Measurements from ENCODE around the gene SYT11. TPM values are rescaled to one million over a fixed set of nuclear protein-coding genes. Genes with fewer than 3 reads are reported as not detected.
A peak's percentile ranks its signal among the peaks of the same experiment; 100 is the strongest.

The SYT11 gene
- total and polyA plus RNA-seq, 9 of the 15 experiments (the other 6 are each of a cell fraction or from before 2014, with no cell fraction given): 0.05 to 0.18 (median 0.11) TPM

DNA sequence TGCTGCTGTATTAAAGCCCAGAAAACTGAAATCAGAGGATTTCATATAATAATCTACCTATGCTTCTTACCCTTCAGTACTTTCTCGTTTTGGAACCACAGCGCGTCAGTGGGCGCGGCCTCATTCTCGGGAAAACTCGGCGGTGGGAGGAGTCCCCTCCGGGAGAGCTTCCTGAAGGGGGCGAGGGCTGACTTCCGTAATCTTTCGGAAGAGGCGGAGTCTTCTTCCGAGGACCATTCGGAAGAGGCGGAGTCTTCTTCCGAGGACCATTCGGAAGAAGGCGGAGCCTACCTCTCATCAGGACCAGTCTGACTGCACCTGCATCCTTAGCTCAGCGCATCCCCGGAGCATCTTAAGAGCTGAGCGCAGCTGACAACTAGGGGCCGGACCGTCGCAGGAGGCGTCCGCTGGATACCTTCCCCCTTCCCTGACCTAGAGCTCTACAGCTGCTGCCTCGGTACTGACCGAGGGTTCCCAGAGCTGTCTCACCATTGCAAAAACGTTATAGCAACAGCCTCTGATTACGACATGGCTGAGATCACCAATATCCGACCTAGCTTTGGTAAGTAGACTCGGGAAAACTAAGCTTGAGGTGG, at the start of gene SYT11 (continued):
- no peak for TF ChIP-seq ZFPM2 (CRISPR knock-in tag; IDR thresholded peaks at IDR 0.05)
- TF ChIP-seq, protein P1, sequence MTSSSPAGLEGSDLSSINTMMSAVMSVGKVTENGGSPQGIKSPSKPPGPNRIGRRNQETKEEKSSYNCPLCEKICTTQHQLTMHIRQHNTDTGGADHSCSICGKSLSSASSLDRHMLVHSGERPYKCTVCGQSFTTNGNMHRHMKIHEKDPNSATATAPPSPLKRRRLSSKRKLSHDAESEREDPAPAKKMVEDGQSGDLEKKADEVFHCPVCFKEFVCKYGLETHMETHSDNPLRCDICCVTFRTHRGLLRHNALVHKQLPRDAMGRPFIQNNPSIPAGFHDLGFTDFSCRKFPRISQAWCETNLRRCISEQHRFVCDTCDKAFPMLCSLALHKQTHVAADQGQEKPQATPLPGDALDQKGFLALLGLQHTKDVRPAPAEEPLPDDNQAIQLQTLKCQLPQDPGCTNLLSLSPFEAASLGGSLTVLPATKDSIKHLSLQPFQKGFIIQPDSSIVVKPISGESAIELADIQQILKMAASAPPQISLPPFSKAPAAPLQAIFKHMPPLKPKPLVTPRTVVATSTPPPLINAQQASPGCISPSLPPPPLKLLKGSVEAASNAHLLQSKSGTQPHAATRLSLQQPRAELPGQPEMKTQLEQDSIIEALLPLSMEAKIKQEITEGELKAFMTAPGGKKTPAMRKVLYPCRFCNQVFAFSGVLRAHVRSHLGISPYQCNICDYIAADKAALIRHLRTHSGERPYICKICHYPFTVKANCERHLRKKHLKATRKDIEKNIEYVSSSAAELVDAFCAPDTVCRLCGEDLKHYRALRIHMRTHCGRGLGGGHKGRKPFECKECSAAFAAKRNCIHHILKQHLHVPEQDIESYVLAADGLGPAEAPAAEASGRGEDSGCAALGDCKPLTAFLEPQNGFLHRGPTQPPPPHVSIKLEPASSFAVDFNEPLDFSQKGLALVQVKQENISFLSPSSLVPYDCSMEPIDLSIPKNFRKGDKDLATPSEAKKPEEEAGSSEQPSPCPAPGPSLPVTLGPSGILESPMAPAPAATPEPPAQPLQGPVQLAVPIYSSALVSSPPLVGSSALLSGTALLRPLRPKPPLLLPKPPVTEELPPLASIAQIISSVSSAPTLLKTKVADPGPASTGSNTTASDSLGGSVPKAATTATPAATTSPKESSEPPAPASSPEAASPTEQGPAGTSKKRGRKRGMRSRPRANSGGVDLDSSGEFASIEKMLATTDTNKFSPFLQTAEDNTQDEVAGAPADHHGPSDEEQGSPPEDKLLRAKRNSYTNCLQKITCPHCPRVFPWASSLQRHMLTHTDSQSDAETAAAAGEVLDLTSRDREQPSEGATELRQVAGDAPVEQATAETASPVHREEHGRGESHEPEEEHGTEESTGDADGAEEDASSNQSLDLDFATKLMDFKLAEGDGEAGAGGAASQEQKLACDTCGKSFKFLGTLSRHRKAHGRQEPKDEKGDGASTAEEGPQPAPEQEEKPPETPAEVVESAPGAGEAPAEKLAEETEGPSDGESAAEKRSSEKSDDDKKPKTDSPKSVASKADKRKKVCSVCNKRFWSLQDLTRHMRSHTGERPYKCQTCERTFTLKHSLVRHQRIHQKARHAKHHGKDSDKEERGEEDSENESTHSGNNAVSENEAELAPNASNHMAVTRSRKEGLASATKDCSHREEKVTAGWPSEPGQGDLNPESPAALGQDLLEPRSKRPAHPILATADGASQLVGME (CRISPR knock-in tag; IDR thresholded peaks at IDR 0.05): peak; percentile 100
- TF ChIP-seq MAZ (CRISPR knock-in tag; conservative IDR thresholded peaks at IDR 0.05 in 1 of 2, IDR thresholded peaks at IDR 0.05 in 1 of 2): peak in 1 of 2 experiments; percentile 35; a peak in 1 of 4 replicates
- TF ChIP-seq ZNF384 (IDR thresholded peaks at IDR 0.05; ENCODE audit: low read depth, low read length): no peak
- TF ChIP-seq PRMT5 (CRISPR knock-in tag; IDR thresholded peaks at IDR 0.05): no peak
- peak; percentile 48 for TF ChIP-seq CREM (IDR thresholded peaks at IDR 0.05; ENCODE audit: low read depth)
- no peak for TF ChIP-seq CBX8 (IDR thresholded peaks at IDR 0.05; ENCODE audit: borderline replicate concordance, extremely low read depth, low read depth, low read length, poor library complexity, severe bottlenecking)
- TF ChIP-seq ZC3H11A (IDR thresholded peaks at IDR 0.05; ENCODE audit: low read depth, low read length): no peak
- no peak for TF ChIP-seq ATF1 (CRISPR knock-in tag; IDR thresholded peaks at IDR 0.05)
- peak; percentile 61 for TF ChIP-seq ATF1 (tag; IDR thresholded peaks at IDR 0.05)
- TF ChIP-seq RBM25 (IDR thresholded peaks at IDR 0.05; ENCODE audit: low read depth, low read length, severe bottlenecking): no peak
- TF ChIP-seq HDAC6 (IDR thresholded peaks at IDR 0.05; ENCODE audit: low read depth, low read length): no peak
- no peak for TF ChIP-seq ZBED1 (IDR thresholded peaks at IDR 0.05)
- no peak for TF ChIP-seq MTA1 (IDR thresholded peaks at IDR 0.05; ENCODE audit: borderline replicate concordance)
- TF ChIP-seq GABPB2 (CRISPR knock-in tag; conservative IDR thresholded peaks at IDR 0.05): no peak
- TF ChIP-seq SRSF3 (IDR thresholded peaks at IDR 0.05; ENCODE audit: insufficient read depth, low read length): no peak
- TF ChIP-seq NR1H2 (CRISPR knock-in tag; IDR thresholded peaks at IDR 0.05): no peak
- no peak for TF ChIP-seq RBM17 (IDR thresholded peaks at IDR 0.05; ENCODE audit: borderline replicate concordance, low read depth, low read length)
- TF ChIP-seq KDM2B (CRISPR knock-in tag; IDR thresholded peaks at IDR 0.05): no peak
- TF ChIP-seq, protein P2, sequence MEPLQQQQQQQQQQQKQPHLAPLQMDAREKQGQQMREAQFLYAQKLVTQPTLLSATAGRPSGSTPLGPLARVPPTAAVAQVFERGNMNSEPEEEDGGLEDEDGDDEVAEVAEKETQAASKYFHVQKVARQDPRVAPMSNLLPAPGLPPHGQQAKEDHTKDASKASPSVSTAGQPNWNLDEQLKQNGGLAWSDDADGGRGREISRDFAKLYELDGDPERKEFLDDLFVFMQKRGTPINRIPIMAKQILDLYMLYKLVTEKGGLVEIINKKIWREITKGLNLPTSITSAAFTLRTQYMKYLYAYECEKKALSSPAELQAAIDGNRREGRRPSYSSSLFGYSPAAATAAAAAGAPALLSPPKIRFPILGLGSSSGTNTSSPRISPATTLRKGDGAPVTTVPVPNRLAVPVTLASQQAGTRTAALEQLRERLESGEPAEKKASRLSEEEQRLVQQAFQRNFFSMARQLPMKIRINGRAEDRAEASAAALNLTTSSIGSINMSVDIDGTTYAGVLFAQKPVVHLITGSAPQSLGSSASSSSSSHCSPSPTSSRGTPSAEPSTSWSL (CRISPR knock-in tag; IDR thresholded peaks at IDR 0.05; ENCODE audit: borderline replicate concordance): no peak
